Nephron (organoid): ENCODE results near the gene ALOX12.

Experiments
- H3K27ac Mint-ChIP-seq, 3 experiments: 2 replicates each; pipeline ENCODE4 v1.8.0; 2020; ENCODE audit warnings: mixed read lengths in 3 of 3, mild to moderate bottlenecking in 2 of 3, moderate library complexity in 1 of 3
- H3K27me3 Mint-ChIP-seq: 2 replicates; pipeline ENCODE4 v1.8.0; 2021; ENCODE audit warnings: low read depth, mild to moderate bottlenecking, moderate library complexity, mixed read lengths
- H3K36me3 Mint-ChIP-seq: 2 replicates; pipeline ENCODE4 v1.8.0; 2020; ENCODE audit warnings: low read depth, mixed read lengths
- H3K4me1 Mint-ChIP-seq: 2 replicates; pipeline ENCODE4 v1.8.0; 2020; ENCODE audit warnings: mixed read lengths
- H3K4me3 Mint-ChIP-seq, 3 experiments: 2 replicates each; pipeline ENCODE4 v1.8.0; 2020; ENCODE audit warnings: mild to moderate bottlenecking in 3 of 3, mixed read lengths in 3 of 3, moderate library complexity in 2 of 3
- H3K9me3 Mint-ChIP-seq: 2 replicates; pipeline ENCODE4 v1.8.0; 2020; ENCODE audit warnings: mixed read lengths
- CTCF ChIP-seq, 3 experiments: fragments of 200-600 bp; sonication (generic); IDR thresholded peaks; one replicate each; pipeline ENCODE4 v1.5.0; 2021; ENCODE audit warnings: antibody characterized with exemption in 3 of 3; ENCODE audit not compliant: unreplicated experiment in 3 of 3

Gene ALOX12

DNA sequence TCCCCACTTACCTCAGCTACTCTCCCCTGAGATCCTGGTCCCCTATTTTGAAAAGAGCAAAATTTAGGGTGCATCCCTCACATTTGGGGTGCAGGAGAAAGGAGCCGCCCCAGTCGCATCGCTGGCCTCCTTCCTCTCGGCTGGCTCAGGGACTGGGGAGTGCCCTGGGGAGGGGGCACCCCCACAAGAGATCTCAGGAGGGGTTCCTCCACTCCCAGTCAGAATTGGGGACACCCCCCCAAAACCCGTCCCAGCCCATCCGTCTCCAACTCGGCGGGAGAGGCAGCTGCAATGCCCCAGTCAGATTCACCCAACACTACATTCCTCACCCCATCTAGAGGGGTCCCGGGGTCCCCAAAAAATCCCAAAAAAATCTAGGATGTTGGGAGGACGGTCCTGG is 23.5 kb downstream of the ALOX12 start:
- H3K27ac Mint-ChIP-seq, result peak overlapping the region in 1 of 3 experiments; percentile 44
- TF ChIP-seq CTCF (IDR thresholded peaks at IDR 0.05; ENCODE audit: unreplicated experiment in 3 of 3), result no peak
- peaks cover 40% of the 10 kb centered on the region for H3K4me1 Mint-ChIP-seq
- H3K9me3 Mint-ChIP-seq, result no peaks in the 10 kb centered on the region
- H3K27me3 Mint-ChIP-seq, result peaks cover 45% of the 10 kb centered on the region
- no peaks in the 10 kb centered on the region for H3K36me3 Mint-ChIP-seq
- H3K4me3 Mint-ChIP-seq, result peak overlapping the region; percentile 57 to 77 (median 74)

DNA sequence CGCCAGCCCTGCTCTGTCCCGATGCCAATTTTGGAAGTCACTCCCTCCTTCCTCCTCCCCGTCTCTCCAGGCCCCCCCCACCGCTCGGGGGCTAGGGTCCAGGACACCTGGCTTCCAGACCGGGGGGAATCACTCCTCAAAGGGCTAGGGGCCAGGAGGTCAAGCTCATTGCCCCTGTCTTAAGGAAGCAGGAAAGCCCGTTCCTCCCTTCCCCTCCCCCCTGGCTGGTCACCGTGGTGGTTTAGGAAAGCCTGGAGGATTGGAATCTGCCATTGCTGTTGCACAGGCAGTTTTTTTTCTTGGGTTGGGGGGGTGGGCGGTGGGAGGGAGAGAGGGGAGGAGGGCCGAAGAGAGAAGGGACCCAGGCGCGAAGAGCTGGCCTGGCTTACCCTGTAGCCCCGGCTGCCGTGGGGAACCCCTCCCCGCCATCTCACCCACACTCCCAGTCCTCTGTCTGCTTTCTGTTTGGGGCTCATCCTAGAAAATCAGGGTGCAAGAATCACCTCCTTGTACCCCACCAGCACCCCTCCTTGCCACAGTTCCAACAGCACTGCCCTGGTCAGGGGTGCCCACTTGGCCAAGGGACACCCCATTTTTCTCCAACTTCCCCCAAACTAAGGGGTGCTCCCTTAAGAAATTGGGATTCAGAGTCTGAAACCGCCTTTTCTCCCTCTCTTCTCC is 24.1 kb downstream of the ALOX12 start:
- TF ChIP-seq CTCF (IDR thresholded peaks at IDR 0.05; ENCODE audit: unreplicated experiment in 3 of 3), result no peak
- H3K9me3 Mint-ChIP-seq, result no peaks in the 10 kb centered on the region
- H3K36me3 Mint-ChIP-seq, result no peaks in the 10 kb centered on the region
- peak overlapping the region; percentile 58 to 77 (median 74) for H3K4me3 Mint-ChIP-seq
- peak overlapping the region in 2 of 3 experiments; percentile 64 to 66 for H3K27ac Mint-ChIP-seq
- H3K27me3 Mint-ChIP-seq, result peaks cover 51% of the 10 kb centered on the region
- peaks cover 38% of the 10 kb centered on the region for H3K4me1 Mint-ChIP-seq

GRCh38 chr17:7020894-7021664 is 25.2 kb downstream of the ALOX12 start:
- H3K4me1 Mint-ChIP-seq, result peaks cover 27% of the 10 kb centered on the region
- no peaks in the 10 kb centered on the region for H3K9me3 Mint-ChIP-seq
- peaks cover 59% of the 10 kb centered on the region for H3K27me3 Mint-ChIP-seq
- H3K27ac Mint-ChIP-seq, result peak overlapping the region; percentile 26 to 64 (median 63)
- no peaks in the 10 kb centered on the region for H3K36me3 Mint-ChIP-seq
- H3K4me3 Mint-ChIP-seq, result peak overlapping the region; percentile 53 to 68 (median 54)
- TF ChIP-seq CTCF (IDR thresholded peaks at IDR 0.05; ENCODE audit: unreplicated experiment in 3 of 3), result no peak

DNA sequence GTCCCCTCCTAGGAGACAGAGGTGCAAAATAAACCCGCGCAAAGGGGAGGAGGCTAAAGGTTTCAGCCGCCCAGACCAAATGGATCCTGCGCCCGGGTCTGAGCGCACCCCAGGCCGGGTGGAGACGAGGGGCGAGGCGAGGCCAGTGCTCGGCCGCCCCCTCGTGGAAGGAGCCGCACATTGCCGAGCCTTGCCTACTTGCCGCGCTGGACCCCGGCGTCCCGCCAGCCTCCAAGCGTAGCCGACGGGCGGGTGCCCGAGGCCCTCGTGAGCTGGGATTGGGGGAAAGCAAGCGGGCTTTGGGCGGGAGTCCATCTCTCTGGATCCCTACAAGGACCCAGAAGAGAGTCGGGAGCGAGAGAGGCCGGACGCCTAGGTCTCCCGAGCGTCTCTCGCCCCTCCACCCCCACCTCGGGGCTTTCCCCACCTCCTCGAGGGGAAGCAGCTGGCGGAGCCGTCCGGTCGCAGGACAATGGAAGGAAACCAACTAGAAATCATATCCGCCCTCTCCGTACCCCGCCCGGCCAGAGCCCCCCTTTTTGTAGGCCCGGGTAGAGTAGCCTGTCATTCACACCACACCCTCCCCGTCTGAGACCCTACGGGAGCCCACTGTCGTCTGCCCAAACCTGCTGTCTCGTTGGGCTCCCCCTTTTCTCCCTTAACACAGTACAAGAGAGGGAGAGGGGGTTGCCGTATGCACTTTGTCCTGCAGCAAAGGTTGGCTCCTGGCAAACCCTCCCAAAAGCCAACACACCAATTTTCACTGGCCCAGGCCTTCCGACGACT is 26.3 kb downstream of the ALOX12 start:
- Mint-ChIP-seq H3K4me1 (peaks cover 25% of the 10 kb centered on the region), H3K27ac (peak overlapping the region in 2 of 3 experiments; percentile 33 to 72), H3K4me3 (peak overlapping the region; percentile 56 to 76 (median 68)), H3K36me3 (no peaks in the 10 kb centered on the region), H3K9me3 (no peaks in the 10 kb centered on the region), H3K27me3 (peaks cover 70% of the 10 kb centered on the region)
- TF ChIP-seq CTCF (IDR thresholded peaks at IDR 0.05; ENCODE audit: unreplicated experiment in 3 of 3), result peak; percentile 92 to 94 (median 93)

GRCh38 chr17:7022781-7023571 is 27.1 kb downstream of the ALOX12 start, which contains the start of gene BCL6B:
Gene BCL6B (plus strand): TSS chr17:7023050. CDS start chr17:7023672, 622 bp downstream.
- Mint-ChIP-seq H3K27ac (peak within 1 kb of the TSS; percentile 4 to 72 (median 33)), H3K27me3 (peaks cover 70% of the 10 kb centered on the region), H3K4me3 (peak within 1 kb of the TSS; percentile 56 to 76 (median 68)), H3K36me3 (no peaks in the 10 kb centered on the region), H3K9me3 (no peaks in the 10 kb centered on the region), H3K4me1 (peaks cover 23% of the 10 kb centered on the region)
- no peak for TF ChIP-seq CTCF (IDR thresholded peaks at IDR 0.05; ENCODE audit: unreplicated experiment in 3 of 3)
